A549 (cell line): ENCODE results near the gene NEURL1.

ENCODE experiments used
- CTCF ChIP-seq: fragments of >200 bp; sonication (Bioruptor Twin); formaldehyde crosslinking; IDR thresholded peaks from 3 replicates; pipeline ENCODE4 v1.5.1; 2016
- FOSB ChIP-seq: fragments of 250-450 bp; sonication (Bioruptor Pico); IDR thresholded peaks from 2 replicates; pipeline ENCODE4 v1.5.0; 2020; ENCODE audit warnings: mild to moderate bottlenecking, moderate library complexity
- JUN ChIP-seq, 2 experiments: fragments of >200 bp; sonication (Bioruptor Twin); formaldehyde crosslinking; IDR thresholded peaks; 2 replicates in 1 of 2; 3 replicates in 1 of 2; pipeline ENCODE4 v1.6.1; 2016 to 2017
- NR3C1 ChIP-seq: fragments of >200 bp; sonication (Bioruptor Twin); formaldehyde crosslinking; IDR thresholded peaks from 3 replicates; pipeline ENCODE4 v1.6.1; 2017
- POLR2AphosphoS2 ChIP-seq: conservative IDR thresholded peaks from 2 replicates; pipeline ENCODE4 v1.6.1; 2012; ENCODE audit warnings: low read length, improper control_type of control experiment, inconsistent platforms
- SMC3 ChIP-seq: fragments of >200 bp; sonication (Bioruptor Twin); formaldehyde crosslinking; IDR thresholded peaks from 3 replicates; pipeline ENCODE4 v1.6.1; 2018; ENCODE audit warnings: inconsistent platforms
- TF ChIP-seq, protein P1 (sequence below): fragments of 200-600 bp; sonication (generic); IDR thresholded peaks from 2 replicates; pipeline ENCODE4 v1.6.1; 2016; ENCODE audit warnings: antibody characterized with exemption, mild to moderate bottlenecking, moderate library complexity

DNA sequence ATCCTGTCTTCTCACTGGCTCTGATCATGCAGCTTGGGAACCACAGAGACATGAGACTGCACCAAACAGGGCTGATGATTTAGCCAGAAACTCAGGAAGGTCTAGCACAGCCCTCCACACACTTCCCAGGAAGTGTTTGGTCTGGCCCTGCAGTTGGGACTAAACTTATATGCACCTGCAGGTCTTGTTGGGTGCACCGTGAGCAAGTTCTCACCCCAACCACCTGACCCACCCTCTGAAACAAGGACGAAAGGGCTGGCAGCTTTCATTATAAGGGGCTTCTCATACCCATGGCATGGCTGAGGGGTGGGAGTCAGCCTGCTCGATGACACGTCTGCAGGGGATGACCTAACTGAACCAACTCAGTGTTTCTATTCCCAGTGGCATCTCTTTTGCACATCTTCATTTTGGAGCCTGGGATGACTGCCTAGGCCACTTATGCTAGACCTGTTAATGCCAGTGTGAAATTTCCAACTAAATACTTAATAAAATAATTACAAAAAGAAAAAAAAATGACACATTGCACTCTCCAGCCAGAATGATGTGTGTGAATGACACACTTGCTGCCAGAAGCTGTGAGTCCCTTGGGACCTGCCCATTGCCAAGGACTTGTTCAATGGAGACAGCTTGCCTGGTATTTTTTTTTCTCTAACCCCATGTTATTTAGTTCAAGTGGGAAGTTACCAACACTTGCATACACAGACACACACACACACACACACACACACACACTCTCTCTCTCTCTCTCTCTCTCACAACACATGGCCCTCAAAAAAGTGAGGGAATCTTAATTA is 102.6 kb downstream of the NEURL1 start:
- no peak for TF ChIP-seq CTCF
- no peak for TF ChIP-seq FOSB
- TF ChIP-seq NR3C1, result no peak
- TF ChIP-seq SMC3, result no peak
- TF ChIP-seq, protein P1, sequence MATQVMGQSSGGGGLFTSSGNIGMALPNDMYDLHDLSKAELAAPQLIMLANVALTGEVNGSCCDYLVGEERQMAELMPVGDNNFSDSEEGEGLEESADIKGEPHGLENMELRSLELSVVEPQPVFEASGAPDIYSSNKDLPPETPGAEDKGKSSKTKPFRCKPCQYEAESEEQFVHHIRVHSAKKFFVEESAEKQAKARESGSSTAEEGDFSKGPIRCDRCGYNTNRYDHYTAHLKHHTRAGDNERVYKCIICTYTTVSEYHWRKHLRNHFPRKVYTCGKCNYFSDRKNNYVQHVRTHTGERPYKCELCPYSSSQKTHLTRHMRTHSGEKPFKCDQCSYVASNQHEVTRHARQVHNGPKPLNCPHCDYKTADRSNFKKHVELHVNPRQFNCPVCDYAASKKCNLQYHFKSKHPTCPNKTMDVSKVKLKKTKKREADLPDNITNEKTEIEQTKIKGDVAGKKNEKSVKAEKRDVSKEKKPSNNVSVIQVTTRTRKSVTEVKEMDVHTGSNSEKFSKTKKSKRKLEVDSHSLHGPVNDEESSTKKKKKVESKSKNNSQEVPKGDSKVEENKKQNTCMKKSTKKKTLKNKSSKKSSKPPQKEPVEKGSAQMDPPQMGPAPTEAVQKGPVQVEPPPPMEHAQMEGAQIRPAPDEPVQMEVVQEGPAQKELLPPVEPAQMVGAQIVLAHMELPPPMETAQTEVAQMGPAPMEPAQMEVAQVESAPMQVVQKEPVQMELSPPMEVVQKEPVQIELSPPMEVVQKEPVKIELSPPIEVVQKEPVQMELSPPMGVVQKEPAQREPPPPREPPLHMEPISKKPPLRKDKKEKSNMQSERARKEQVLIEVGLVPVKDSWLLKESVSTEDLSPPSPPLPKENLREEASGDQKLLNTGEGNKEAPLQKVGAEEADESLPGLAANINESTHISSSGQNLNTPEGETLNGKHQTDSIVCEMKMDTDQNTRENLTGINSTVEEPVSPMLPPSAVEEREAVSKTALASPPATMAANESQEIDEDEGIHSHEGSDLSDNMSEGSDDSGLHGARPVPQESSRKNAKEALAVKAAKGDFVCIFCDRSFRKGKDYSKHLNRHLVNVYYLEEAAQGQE, result no peak
- no peak for TF ChIP-seq POLR2AphosphoS2
- no peak for TF ChIP-seq JUN (IDR thresholded peaks at IDR 0.05)
